ENCODE measurements around the gene PSAT1.

DNA sequence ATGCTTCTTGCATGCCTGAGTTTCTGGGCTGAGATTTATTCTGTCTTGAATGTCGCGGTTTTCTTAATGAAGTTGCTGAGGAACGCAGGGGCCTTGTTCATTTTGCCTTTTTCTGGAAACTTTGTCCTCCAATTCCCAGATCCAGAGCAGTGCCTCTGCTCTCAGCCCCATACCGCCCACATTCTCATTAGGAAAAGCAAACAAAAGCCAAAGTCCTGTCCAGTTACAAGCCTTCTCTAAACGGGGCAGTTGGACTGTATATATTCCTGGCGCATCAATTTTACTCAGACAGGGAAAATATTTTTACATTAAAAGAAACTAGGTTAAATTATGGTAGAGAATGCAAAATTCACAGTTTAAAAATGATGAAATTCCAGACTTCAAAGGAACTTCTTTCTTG lies 1.2 kb upstream of the PSAT1 start:
- TF ChIP-seq, protein P1, sequence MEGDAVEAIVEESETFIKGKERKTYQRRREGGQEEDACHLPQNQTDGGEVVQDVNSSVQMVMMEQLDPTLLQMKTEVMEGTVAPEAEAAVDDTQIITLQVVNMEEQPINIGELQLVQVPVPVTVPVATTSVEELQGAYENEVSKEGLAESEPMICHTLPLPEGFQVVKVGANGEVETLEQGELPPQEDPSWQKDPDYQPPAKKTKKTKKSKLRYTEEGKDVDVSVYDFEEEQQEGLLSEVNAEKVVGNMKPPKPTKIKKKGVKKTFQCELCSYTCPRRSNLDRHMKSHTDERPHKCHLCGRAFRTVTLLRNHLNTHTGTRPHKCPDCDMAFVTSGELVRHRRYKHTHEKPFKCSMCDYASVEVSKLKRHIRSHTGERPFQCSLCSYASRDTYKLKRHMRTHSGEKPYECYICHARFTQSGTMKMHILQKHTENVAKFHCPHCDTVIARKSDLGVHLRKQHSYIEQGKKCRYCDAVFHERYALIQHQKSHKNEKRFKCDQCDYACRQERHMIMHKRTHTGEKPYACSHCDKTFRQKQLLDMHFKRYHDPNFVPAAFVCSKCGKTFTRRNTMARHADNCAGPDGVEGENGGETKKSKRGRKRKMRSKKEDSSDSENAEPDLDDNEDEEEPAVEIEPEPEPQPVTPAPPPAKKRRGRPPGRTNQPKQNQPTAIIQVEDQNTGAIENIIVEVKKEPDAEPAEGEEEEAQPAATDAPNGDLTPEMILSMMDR (IDR thresholded peaks at IDR 0.05) = no peak
- no peak for TF ChIP-seq POLR2A (IDR thresholded peaks at IDR 0.05)

Measured in testis (tissue), 2 donors.